Measurements from ENCODE around the gene CTTNBP2. TPM values are rescaled to one million over a fixed set of nuclear protein-coding genes. Genes with fewer than 3 reads are reported as not detected.

CTTNBP2 gene
- total RNA-seq, 4 donors from 2014 or later = 3.1 to 31.4 (median 4.8) TPM

GRCh38 chr7:117777335-117778142 is 95.7 kb downstream of the CTTNBP2 start:
- DNase-seq = peak in 2 of 3 donors; percentile 63 to 70
- H3K27ac ChIP-seq = no peak overlapping the region
- H3K36me3 ChIP-seq = no peaks in the 10 kb centered on the region
- TF ChIP-seq CTCF (IDR thresholded peaks at IDR 0.05) (no peak), POLR2A (IDR thresholded peaks at IDR 0.05) (no peak)
- no peaks in the 10 kb centered on the region for H3K4me1 ChIP-seq
- H3K27me3 ChIP-seq = no peaks in the 10 kb centered on the region
- no peaks in the 10 kb centered on the region for H3K9me3 ChIP-seq
- H3K4me3 ChIP-seq = no peak overlapping the region

GRCh38 chr7:117776224-117776623 is 97.0 kb downstream of the CTTNBP2 start:
- Histone ChIP-seq H3K4me3 (no peak overlapping the region), H3K36me3 (no peaks in the 10 kb centered on the region), H3K27ac (no peak overlapping the region), H3K4me1 (no peaks in the 10 kb centered on the region), H3K27me3 (no peaks in the 10 kb centered on the region), H3K9me3 (no peaks in the 10 kb centered on the region)
- no peak for DNase-seq
- no peak for TF ChIP-seq POLR2A (IDR thresholded peaks at IDR 0.05)
- no peak for TF ChIP-seq CTCF (IDR thresholded peaks at IDR 0.05)

DNA sequence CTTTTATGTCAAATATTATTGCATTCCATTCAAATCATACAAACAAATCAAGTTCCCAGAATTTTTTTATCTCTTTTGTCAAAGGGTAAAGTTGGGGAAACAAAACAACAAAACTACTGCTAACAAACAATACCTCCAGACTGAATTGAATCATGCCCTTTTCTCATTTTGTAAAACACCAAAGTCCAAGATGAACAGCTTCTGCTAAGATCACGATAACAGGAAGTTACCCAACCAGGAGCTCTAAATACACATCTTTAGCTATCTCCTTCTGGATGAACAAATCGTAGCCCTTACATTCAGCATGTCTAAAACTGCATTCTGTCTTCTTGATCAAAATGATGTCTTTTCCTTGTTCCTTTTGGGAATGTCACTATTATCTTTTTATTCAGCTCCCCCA is 97.4 kb downstream of the CTTNBP2 start:
- no peaks in the 10 kb centered on the region for H3K4me1 ChIP-seq
- no peak for DNase-seq
- no peak overlapping the region for H3K4me3 ChIP-seq
- no peak for TF ChIP-seq CTCF (IDR thresholded peaks at IDR 0.05)
- TF ChIP-seq POLR2A (IDR thresholded peaks at IDR 0.05) = no peak
- H3K36me3 ChIP-seq = no peaks in the 10 kb centered on the region
- H3K27ac ChIP-seq = no peak overlapping the region
- no peaks in the 10 kb centered on the region for H3K27me3 ChIP-seq
- no peaks in the 10 kb centered on the region for H3K9me3 ChIP-seq

DNA sequence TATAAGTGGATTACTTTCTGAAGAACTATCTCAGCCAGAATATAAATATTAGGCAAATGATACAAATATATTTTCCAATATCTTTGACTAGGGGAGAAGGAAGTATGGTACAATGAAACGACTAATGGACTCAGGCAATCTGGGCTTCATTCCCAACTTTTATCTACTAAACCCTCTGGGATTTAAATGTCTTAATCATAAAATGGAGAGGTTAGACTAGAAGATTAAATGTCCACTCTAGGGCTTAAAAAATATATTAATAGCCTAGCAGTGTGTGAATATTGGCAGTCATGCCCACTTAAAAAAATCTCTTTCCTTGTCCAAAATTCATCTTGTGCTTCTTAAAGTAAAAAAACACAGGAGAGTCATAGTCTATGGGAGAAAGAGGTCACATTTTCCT is 98.3 kb downstream of the CTTNBP2 start:
- DNase-seq = no peak
- no peaks in the 10 kb centered on the region for H3K9me3 ChIP-seq
- H3K4me3 ChIP-seq = no peak overlapping the region
- no peaks in the 10 kb centered on the region for H3K4me1 ChIP-seq
- H3K27ac ChIP-seq = no peak overlapping the region
- H3K36me3 ChIP-seq = no peaks in the 10 kb centered on the region
- H3K27me3 ChIP-seq = no peaks in the 10 kb centered on the region
- TF ChIP-seq POLR2A (IDR thresholded peaks at IDR 0.05) (no peak), CTCF (IDR thresholded peaks at IDR 0.05) (no peak)

GRCh38 chr7:117772421-117772820 is 100.8 kb downstream of the CTTNBP2 start:
- TF ChIP-seq POLR2A (IDR thresholded peaks at IDR 0.05) (no peak), CTCF (IDR thresholded peaks at IDR 0.05) (no peak)
- H3K4me3 ChIP-seq = no peak overlapping the region
- no peaks in the 10 kb centered on the region for H3K36me3 ChIP-seq
- H3K27ac ChIP-seq = no peak overlapping the region
- H3K9me3 ChIP-seq = no peaks in the 10 kb centered on the region
- H3K4me1 ChIP-seq = no peaks in the 10 kb centered on the region
- DNase-seq = no peak
- no peaks in the 10 kb centered on the region for H3K27me3 ChIP-seq
